AG04449 (cell line): Measurements from ENCODE around the gene RUFY3.

Experiments
- CTCF ChIA-PET: fragments of 350-600 bp; formaldehyde crosslinking; extraction: SDS; loops from one replicate; lab custom pipeline; 2021; ENCODE audit warnings: antibody characterized with exemption; lab: Yijun Ruan, JAX
- POLR2A ChIA-PET: fragments of 400-600, 350-600 bp; formaldehyde crosslinking; extraction: SDS; loops from one replicate; lab custom pipeline; 2020; ENCODE audit warnings: antibody characterized with exemption, inconsistent platforms; lab: Yijun Ruan, JAX
- DNase-seq: peaks from one replicate; pipeline ENCODE4 v3.0.0-alpha.2; 2010; ENCODE audit warnings: low read depth, low spot score
- H3K4me3 ChIP-seq: 2 replicates; pipeline ENCODE4 v1.5.1; 2011; ENCODE audit warnings: low read depth, mild to moderate bottlenecking, control low read depth, low read length
- TF ChIP-seq, protein P1 (sequence below): IDR thresholded peaks from one replicate; pipeline ENCODE4 v1.5.1; 2011; ENCODE audit warnings: mild to moderate bottlenecking, moderate library complexity, low read length, control low read depth, inconsistent platforms; ENCODE audit not compliant: insufficient read depth; ENCODE audit errors: missing control alignments

The RUFY3 gene

DNA sequence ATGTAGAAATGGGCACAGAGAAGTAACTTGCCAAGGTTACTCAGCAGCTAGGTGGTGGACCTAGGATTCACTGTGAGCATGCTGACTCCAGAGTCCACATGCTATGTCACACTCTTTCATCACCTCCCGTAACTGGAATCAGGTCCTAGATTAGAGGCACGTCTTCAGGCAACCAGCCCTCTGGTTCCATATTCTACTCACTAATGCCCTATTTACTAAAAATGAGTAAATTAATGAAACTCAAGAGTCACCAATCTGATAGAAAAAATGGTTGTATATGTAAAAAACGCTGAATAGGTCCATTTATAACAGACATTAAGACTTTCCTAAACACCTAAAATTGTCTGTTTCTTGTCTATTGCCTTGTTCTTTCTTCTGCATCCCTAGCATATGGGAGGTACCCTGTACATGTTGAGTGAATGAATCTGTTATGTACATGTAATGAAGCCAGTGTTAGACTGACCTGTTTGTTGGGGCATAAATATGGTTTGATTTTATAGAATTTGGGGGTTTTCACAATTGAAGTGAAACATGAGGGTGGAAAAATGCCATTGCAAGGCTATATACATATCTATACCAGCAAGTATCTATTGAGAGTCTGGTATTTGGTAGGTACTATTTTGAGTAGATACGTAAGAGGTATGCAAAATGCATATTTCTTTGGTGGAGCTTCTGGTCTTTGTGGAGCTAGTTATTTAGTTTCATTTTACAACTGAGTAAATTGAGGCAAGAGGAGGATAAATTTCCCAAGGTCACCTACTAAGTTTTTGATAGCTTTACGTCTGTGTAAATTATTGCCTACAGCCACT, 7.5 kb upstream of the RUFY3 start:
- no peak for DNase-seq
- no peak overlapping the region for H3K4me3 ChIP-seq
- TF ChIP-seq, protein P1, sequence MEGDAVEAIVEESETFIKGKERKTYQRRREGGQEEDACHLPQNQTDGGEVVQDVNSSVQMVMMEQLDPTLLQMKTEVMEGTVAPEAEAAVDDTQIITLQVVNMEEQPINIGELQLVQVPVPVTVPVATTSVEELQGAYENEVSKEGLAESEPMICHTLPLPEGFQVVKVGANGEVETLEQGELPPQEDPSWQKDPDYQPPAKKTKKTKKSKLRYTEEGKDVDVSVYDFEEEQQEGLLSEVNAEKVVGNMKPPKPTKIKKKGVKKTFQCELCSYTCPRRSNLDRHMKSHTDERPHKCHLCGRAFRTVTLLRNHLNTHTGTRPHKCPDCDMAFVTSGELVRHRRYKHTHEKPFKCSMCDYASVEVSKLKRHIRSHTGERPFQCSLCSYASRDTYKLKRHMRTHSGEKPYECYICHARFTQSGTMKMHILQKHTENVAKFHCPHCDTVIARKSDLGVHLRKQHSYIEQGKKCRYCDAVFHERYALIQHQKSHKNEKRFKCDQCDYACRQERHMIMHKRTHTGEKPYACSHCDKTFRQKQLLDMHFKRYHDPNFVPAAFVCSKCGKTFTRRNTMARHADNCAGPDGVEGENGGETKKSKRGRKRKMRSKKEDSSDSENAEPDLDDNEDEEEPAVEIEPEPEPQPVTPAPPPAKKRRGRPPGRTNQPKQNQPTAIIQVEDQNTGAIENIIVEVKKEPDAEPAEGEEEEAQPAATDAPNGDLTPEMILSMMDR: no peak
- POLR2A ChIA-PET: interaction anchor here (1.4 kb wide), 1 partner anchor 10 kb away, joined by 6 read pairs; no protein-coding TSS in a partner anchor
- CTCF ChIA-PET: no interaction called here

DNA sequence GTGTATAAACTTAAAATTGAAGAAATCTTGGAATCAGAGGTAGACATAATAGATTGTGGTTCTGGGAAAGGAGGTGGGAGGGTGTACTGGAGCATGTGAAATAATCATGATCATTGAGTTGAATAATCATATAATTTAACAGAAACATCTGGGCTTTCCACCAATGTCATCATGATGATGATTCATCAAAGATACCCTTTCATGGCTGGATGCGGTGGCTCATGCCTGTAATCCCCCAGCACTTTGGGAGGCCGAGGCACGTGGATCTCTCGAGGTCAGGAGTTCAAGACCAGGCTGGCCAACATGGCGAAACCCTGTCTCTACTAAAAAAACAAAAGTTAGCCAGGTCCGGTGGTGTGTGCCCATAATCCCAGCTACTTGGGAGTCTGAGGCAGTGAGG, 6.7 kb upstream of the RUFY3 start:
- DNase-seq: no peak
- TF ChIP-seq, protein P1: no peak
- POLR2A ChIA-PET: interaction anchor here (1.4 kb wide), 1 partner anchor 10 kb away, joined by 6 read pairs; no protein-coding TSS in a partner anchor
- CTCF ChIA-PET: interaction anchor here (1.6 kb wide), 1 partner anchor 28 kb away, joined by 3 read pairs; no protein-coding TSS in a partner anchor
- no peak overlapping the region for H3K4me3 ChIP-seq

- DNase-seq: no peak
- H3K4me3 ChIP-seq: no peak overlapping the region
- POLR2A ChIA-PET: interaction anchor here (1.2 kb wide), 1 partner anchor 14 kb away, joined by 3 read pairs; no protein-coding TSS in a partner anchor
- TF ChIP-seq, protein P1: no peak
- CTCF ChIA-PET: interaction anchor here (0.9 to 1.2 kb wide), 2 partner anchors 12 to 15 kb away, joined by 3 read pairs; no protein-coding TSS in a partner anchor
Observed at GRCh38 chr4:70718811-70719604, 2.8 kb upstream of the RUFY3 start.

DNA sequence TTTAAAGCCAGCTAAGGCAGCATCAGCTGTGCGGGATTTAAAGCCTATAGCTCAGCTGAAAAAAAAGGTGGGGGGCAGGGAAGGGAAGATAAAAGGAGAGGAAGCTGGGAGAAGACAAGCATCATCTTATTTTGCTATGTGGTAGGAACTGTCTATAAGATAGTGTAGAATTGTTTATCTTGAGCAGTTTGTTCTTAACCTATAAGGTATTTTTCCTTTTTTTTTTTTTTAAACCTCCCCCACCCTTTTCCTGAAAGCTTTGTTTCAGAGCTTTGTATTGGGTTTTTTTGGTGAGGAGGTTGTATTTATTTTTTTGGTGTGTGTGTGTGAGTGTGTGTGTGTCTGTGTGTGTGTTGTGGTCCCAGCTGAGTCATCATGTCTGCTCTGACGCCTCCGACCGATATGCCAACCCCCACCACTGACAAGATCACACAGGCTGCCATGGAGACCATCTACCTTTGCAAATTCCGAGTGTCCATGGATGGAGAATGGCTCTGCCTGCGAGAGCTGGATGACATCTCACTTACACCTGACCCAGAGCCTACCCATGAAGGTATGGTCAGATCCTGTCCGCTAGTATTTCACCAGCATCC, 531 bp downstream of the RUFY3 start:
- peak overlapping the region; percentile 70 for H3K4me3 ChIP-seq
- ChIA-PET CTCF (interaction anchor here (1.3 to 1.5 kb wide), 3 partner anchors 12 to 34 kb away, joined by 3 to 6 read pairs (median 4); partner anchors contain the start of gene UTP3), POLR2A (interaction anchor here (0.8 kb wide), 1 partner anchor 13 kb away, joined by 3 read pairs; no protein-coding TSS in a partner anchor)
- DNase-seq: no peak
- TF ChIP-seq, protein P1: no peak

DNA sequence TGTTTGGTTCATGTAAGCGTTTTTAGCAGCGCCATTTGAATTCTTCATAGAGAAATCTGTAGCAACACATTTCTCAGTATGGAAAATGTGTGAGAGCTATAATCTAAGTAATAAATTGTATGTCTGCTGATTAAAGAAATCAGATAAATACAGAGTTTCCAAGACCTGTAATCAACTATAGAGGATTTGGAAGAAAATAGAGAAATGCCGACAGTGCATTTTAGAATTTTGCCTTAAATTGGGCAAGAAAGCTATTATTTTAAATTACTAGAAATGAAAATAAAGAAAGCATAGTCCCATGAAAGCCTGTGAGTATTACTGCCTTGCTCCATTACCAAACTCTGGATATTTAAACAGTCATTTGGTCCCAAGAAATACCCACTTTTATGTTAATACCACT, 2.7 kb downstream of the RUFY3 start:
- DNase-seq: no peak
- ChIA-PET POLR2A (no interaction called here), CTCF (interaction anchor here (0.7 to 1.7 kb wide), 7 partner anchors 9 to 72 kb away, joined by 3 to 9 read pairs (median 4); no protein-coding TSS in a partner anchor)
- no peak overlapping the region for H3K4me3 ChIP-seq
- TF ChIP-seq, protein P1: no peak
